Keratinocyte (primary cell): Measurements from ENCODE around the gene SIGLEC14. TPM values are rescaled to one million over a fixed set of nuclear protein-coding genes. Genes with fewer than 3 reads are reported as not detected.

ENCODE experiments used
- DNase-seq: peaks from one replicate; pipeline ENCODE4 v3.0.0-alpha.2; 2011; ENCODE audit warnings: low read depth, missing footprints, low spot score
- FAIRE-seq: peaks from 2 replicates; lab custom pipeline; 2011; peaks lifted over from hg19 to GRCh38; lab: Jason Lieb, UNC
- H2AFZ ChIP-seq: 2 replicates; pipeline ENCODE4 v1.6.0; 2012; ENCODE audit warnings: low read length, control low read depth, inconsistent platforms; ENCODE audit not compliant: control insufficient read depth
- H3K27ac ChIP-seq: 2 replicates; pipeline ENCODE4 v1.5.1; 2011; ENCODE audit warnings: low read length; ENCODE audit not compliant: control insufficient read depth, insufficient read depth
- H3K27me3 ChIP-seq: 3 replicates; pipeline ENCODE4 v1.6.0; 2011; ENCODE audit warnings: low read length; ENCODE audit not compliant: control insufficient read depth, insufficient read depth; ENCODE audit errors: extremely low read depth
- H3K36me3 ChIP-seq, 2 experiments: 2 replicates in 1 of 2; 3 replicates in 1 of 2; pipeline ENCODE4 v1.5.1; 2011; ENCODE audit warnings: low read length in 2 of 2, mild to moderate bottlenecking in 1 of 2; ENCODE audit not compliant: control insufficient read depth in 2 of 2, insufficient read depth in 2 of 2; ENCODE audit errors: extremely low read depth in 1 of 2
- H3K4me1 ChIP-seq: 3 replicates; pipeline ENCODE4 v1.5.1; 2011; ENCODE audit warnings: low read length; ENCODE audit not compliant: control insufficient read depth, insufficient read depth; ENCODE audit errors: extremely low read depth
- H3K4me2 ChIP-seq: 3 replicates; pipeline ENCODE4 v1.6.0; 2011; ENCODE audit warnings: low read depth, low read length; ENCODE audit not compliant: control insufficient read depth, insufficient read depth; ENCODE audit errors: extremely low read depth
- H3K4me3 ChIP-seq, 3 experiments: fragments of 200-600 bp in 1 of 3; sonication (generic) in 1 of 3; 2 replicates in 2 of 3; 3 replicates in 1 of 3; pipeline ENCODE4 v1.5.1; 2011 to 2016; ENCODE audit warnings: low read length in 3 of 3, mild to moderate bottlenecking in 3 of 3, control low read depth in 2 of 3, inconsistent platforms in 1 of 3, low read depth in 1 of 3, mixed read lengths in 1 of 3, mixed run types in 1 of 3, moderate library complexity in 1 of 3; ENCODE audit not compliant: control insufficient read depth in 2 of 3, insufficient read depth in 2 of 3; ENCODE audit errors: extremely low read depth in 1 of 3
- H3K79me2 ChIP-seq: 2 replicates; pipeline ENCODE4 v1.6.0; 2012; ENCODE audit warnings: low read length; ENCODE audit not compliant: control insufficient read depth, insufficient read depth
- H3K9ac ChIP-seq: 3 replicates; pipeline ENCODE4 v1.6.0; 2011; ENCODE audit warnings: low read length; ENCODE audit not compliant: control insufficient read depth, insufficient read depth; ENCODE audit errors: extremely low read depth
- H3K9me1 ChIP-seq: 3 replicates; pipeline ENCODE4 v1.6.0; 2011; ENCODE audit warnings: low read length; ENCODE audit not compliant: control insufficient read depth, insufficient read depth; ENCODE audit errors: extremely low read depth
- H3K9me3 ChIP-seq: 2 replicates; pipeline ENCODE4 v1.5.1; 2012; ENCODE audit warnings: low read depth, low read length; ENCODE audit not compliant: control insufficient read depth
- H4K20me1 ChIP-seq: 3 replicates; pipeline ENCODE4 v1.6.0; 2011; ENCODE audit warnings: low read length; ENCODE audit not compliant: control insufficient read depth, insufficient read depth; ENCODE audit errors: extremely low read depth
- EZH2 ChIP-seq: IDR thresholded peaks from one replicate; pipeline ENCODE4 v1.6.1; 2012; ENCODE audit warnings: inconsistent platforms, mild to moderate bottlenecking, low read length, moderate library complexity
- dilution Hi-C: fragments of 300-500 bp; cut with MboI; formaldehyde crosslinking; loops from one replicate; pipeline ENCODE4 v1.7.0; 2020; ENCODE audit warnings: low sequenced_read_pairs; ENCODE audit not compliant: extremely low pct_ligation_motif_present
- polyA plus RNA-seq, 5 experiments: library from polyadenylated mRNA; depleted of rRNA in 3 of 5; stranded (reverse) in 3 of 5; stranded (forward) in 1 of 5; unstranded in 1 of 5; fragments of >200 nt; gene quantifications; 1 replicate in 1 of 5; 2 replicates in 3 of 5; 3 replicates in 1 of 5; pipeline versions ENCODE4 v1.2.1 to v1.2.3, GENCODE V29; 2011 to 2012; ENCODE audit warnings: missing spikeins in 2 of 5, low read depth in 1 of 5, low replicate concordance in 1 of 5
- TF ChIP-seq, protein P1 (sequence below), 3 experiments: IDR thresholded peaks in 1 of 3; conservative IDR thresholded peaks in 1 of 3; optimal IDR thresholded peaks in 1 of 3; 2 replicates in 2 of 3; 3 replicates in 1 of 3; pipeline versions ENCODE3 to v1.5.1; 2011; ENCODE audit warnings: low read length in 3 of 3, mild to moderate bottlenecking in 3 of 3, moderate library complexity in 2 of 3, control low read depth in 1 of 3, inconsistent platforms in 1 of 3; ENCODE audit not compliant: insufficient read depth in 2 of 3; ENCODE audit errors: extremely low read depth in 1 of 3

The SIGLEC14 gene
- polyA plus RNA-seq, 1 donor (not counting 4 experiments of a cell fraction or from before 2014, with no cell fraction given) = not detected

DNA sequence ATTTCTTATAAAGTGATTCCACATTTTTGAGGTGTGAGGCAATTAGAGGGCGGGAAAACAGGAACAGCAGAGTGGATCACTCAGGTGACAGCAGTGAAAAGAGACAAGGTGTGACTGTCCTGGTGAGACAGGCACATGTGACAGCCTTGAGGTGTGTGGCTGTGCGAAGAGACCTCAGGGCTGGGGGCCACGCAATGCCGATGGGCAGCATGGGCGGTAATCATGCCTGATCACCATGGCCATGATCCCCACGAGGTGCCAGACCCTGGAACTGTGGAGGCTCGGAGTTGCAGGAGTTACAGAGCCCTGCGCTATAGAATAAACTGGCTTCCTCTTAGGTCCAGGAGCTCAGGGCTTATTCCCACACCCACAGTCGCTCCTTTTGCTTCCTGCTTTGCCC, 48.5 kb upstream of the SIGLEC14 start:
- Histone ChIP-seq H3K4me1 (peaks cover 10% of the 10 kb centered on the region), H4K20me1 (peaks cover 5% of the 10 kb centered on the region), H3K27ac (no peak overlapping the region), H3K27me3 (no peaks in the 10 kb centered on the region), H3K9me3 (no peaks in the 10 kb centered on the region), H3K79me2 (peaks cover 57% of the 10 kb centered on the region), H2AFZ (no peak overlapping the region), H3K36me3 (peaks cover 27 to 59% of the 10 kb centered on the region in 2 experiments), H3K9ac (no peak overlapping the region), H3K4me3 (no peak overlapping the region), H3K4me2 (no peak overlapping the region), H3K9me1 (peaks cover 4% of the 10 kb centered on the region)
- DNase-seq = no peak
- TF ChIP-seq EZH2 = no peak
- TF ChIP-seq, protein P1, sequence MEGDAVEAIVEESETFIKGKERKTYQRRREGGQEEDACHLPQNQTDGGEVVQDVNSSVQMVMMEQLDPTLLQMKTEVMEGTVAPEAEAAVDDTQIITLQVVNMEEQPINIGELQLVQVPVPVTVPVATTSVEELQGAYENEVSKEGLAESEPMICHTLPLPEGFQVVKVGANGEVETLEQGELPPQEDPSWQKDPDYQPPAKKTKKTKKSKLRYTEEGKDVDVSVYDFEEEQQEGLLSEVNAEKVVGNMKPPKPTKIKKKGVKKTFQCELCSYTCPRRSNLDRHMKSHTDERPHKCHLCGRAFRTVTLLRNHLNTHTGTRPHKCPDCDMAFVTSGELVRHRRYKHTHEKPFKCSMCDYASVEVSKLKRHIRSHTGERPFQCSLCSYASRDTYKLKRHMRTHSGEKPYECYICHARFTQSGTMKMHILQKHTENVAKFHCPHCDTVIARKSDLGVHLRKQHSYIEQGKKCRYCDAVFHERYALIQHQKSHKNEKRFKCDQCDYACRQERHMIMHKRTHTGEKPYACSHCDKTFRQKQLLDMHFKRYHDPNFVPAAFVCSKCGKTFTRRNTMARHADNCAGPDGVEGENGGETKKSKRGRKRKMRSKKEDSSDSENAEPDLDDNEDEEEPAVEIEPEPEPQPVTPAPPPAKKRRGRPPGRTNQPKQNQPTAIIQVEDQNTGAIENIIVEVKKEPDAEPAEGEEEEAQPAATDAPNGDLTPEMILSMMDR (optimal IDR thresholded peaks at IDR 0.05 in 1 of 3, IDR thresholded peaks at IDR 0.05 in 1 of 3, conservative IDR thresholded peaks at IDR 0.05 in 1 of 3; ENCODE audit: extremely low read depth in 1 of 3, insufficient read depth in 2 of 3, low read length in 3 of 3) = no peak
- dilution Hi-C loops = no loop called here
- no peak for FAIRE-seq

DNA sequence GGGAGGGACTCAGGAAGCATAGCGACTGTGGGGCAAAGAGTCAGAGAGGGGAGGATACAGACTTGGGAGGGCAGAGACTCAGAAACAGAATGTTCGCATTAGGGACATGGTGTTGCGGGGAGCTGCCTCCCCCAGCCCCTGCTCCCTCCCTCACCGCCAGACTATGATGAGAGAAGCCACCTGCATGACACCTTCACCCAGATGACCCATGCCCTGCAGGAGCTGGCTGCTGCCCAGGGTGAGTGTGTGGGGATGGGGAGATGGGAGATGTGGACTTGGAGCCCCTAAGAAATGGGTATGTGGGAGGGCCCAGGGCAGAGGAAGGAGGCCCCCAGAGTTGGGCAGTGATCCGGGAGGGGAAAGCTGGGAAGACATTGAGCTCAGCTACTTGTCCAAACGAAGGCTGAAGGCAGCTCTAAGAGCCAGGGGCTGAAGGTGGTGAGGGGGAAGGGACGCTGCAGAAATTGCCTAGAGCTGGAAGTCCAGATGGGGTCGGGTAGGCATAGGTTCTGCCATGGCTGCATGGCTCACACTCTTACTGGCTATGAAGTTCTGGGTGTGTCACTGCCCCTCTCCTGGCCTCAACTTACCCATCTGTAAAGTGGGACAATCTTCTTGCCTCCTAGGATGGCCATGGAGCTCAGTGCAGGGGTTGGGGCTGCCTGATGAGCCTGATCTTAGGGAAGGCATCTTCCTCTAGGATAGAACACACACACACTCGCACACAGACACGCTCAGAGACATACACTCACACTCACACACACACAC, 47.9 kb upstream of the SIGLEC14 start:
- Histone ChIP-seq H3K27ac (no peak overlapping the region), H3K79me2 (peaks cover 63% of the 10 kb centered on the region), H3K9me3 (no peaks in the 10 kb centered on the region), H3K9ac (no peak overlapping the region), H3K36me3 (peaks cover 26 to 55% of the 10 kb centered on the region in 2 experiments), H3K27me3 (no peaks in the 10 kb centered on the region), H4K20me1 (peaks cover 5% of the 10 kb centered on the region), H3K4me3 (no peak overlapping the region), H3K4me2 (no peak overlapping the region), H3K4me1 (peaks cover 10% of the 10 kb centered on the region), H2AFZ (no peak overlapping the region), H3K9me1 (peaks cover 4% of the 10 kb centered on the region)
- no peak for FAIRE-seq
- dilution Hi-C loops = no loop called here
- TF ChIP-seq EZH2 = no peak
- TF ChIP-seq, protein P1 (optimal IDR thresholded peaks at IDR 0.05 in 1 of 3, IDR thresholded peaks at IDR 0.05 in 1 of 3, conservative IDR thresholded peaks at IDR 0.05 in 1 of 3; ENCODE audit: extremely low read depth in 1 of 3, insufficient read depth in 2 of 3, low read length in 3 of 3) = no peak
- DNase-seq = no peak
